CD4-positive, CD25-positive, alpha-beta regulatory T cell (primary cell): ENCODE results near the gene KMT2C. TPM values are rescaled to one million over a fixed set of nuclear protein-coding genes. Genes with fewer than 3 reads are reported as not detected.
A peak's percentile ranks its signal among the peaks of the same experiment; 100 is the strongest.

Experiments
- ATAC-seq, 2 donors: fragments of 150-1000 bp; cut with Tn5 transposase; one replicate each; pipeline ENCODE4 v1.10.0; 2021; ENCODE audit warnings: low read depth in 2 of 2, moderate number of reproducible peaks in 2 of 2, moderate library complexity in 1 of 2
- DNase-seq, 3 donors: peaks; one replicate each; pipeline versions ENCODE4 v3.0.0 to v3.0.0-alpha.2; 2012 to 2022; ENCODE audit warnings: mixed read lengths in 1 of 3
- H3K27ac ChIP-seq: one replicate; pipeline ENCODE4 v1.7.0; 2013; ENCODE audit warnings: mild to moderate bottlenecking, low read length; ENCODE audit not compliant: insufficient read depth, poor library complexity, severe bottlenecking
- H3K27me3 ChIP-seq: one replicate; pipeline ENCODE4 v1.7.0; 2013; ENCODE audit warnings: low read length; ENCODE audit not compliant: control insufficient read depth, insufficient read depth
- H3K36me3 ChIP-seq: one replicate; pipeline ENCODE4 v1.7.0; 2013; ENCODE audit warnings: mild to moderate bottlenecking, low read length, moderate library complexity; ENCODE audit not compliant: control insufficient read depth, insufficient read depth
- H3K4me1 ChIP-seq: 2 replicates; pipeline ENCODE4 v1.7.0; 2013; ENCODE audit warnings: mild to moderate bottlenecking, low read length; ENCODE audit not compliant: insufficient read depth, control insufficient read depth, poor library complexity, severe bottlenecking
- H3K4me3 ChIP-seq: one replicate; pipeline ENCODE4 v1.7.0; 2013; ENCODE audit warnings: low read depth, mild to moderate bottlenecking, low read length, moderate library complexity
- H3K9me3 ChIP-seq, 2 experiments: 1 replicate in 1 of 2; 2 replicates in 1 of 2; pipeline ENCODE4 v1.7.0; 2013; ENCODE audit warnings: low read length in 2 of 2, mild to moderate bottlenecking in 1 of 2, moderate library complexity in 1 of 2; ENCODE audit not compliant: control insufficient read depth in 2 of 2
- H3K27ac Mint-ChIP-seq, 3 donors: one replicate each; pipeline ENCODE4 v1.8.0; 2020 to 2022; ENCODE audit warnings: mild to moderate bottlenecking in 3 of 3, mixed read lengths in 3 of 3, moderate library complexity in 2 of 3
- H3K27me3 Mint-ChIP-seq: one replicate; pipeline ENCODE4 v1.8.0; 2022; ENCODE audit warnings: mild to moderate bottlenecking, mixed read lengths
- H3K36me3 Mint-ChIP-seq: one replicate; pipeline ENCODE4 v1.8.0; 2020; ENCODE audit warnings: mixed read lengths
- H3K4me1 Mint-ChIP-seq, 4 donors: one replicate each; pipeline ENCODE4 v1.8.0; 2020 to 2022; ENCODE audit warnings: mixed read lengths in 4 of 4, mild to moderate bottlenecking in 1 of 4
- H3K4me3 Mint-ChIP-seq, 4 donors: one replicate each; pipeline ENCODE4 v1.8.0; 2020 to 2022; ENCODE audit warnings: mild to moderate bottlenecking in 4 of 4, mixed read lengths in 4 of 4, moderate library complexity in 3 of 4
- H3K9me3 Mint-ChIP-seq, 7 donors: one replicate each; pipeline ENCODE4 v1.8.0; 2020 to 2022; ENCODE audit warnings: mixed read lengths in 7 of 7, mild to moderate bottlenecking in 3 of 7, moderate library complexity in 2 of 7
- polyA plus RNA-seq, 4 donors: library from polyadenylated mRNA; unstranded; fragments of 300-500 nt; fragmentation: Illumina TruSeq; gene quantifications; one replicate each; pipeline ENCODE4 v1.2.3, GENCODE V29; 2021
- total RNA-seq: library from RNA; stranded (reverse); gene quantifications from one replicate; pipeline ENCODE4 v1.2.3, GENCODE V29; 2022

KMT2C gene
- total and polyA plus RNA-seq, 5 donors from 2014 or later = 8.6 to 160 (median 9.5) TPM

DNA sequence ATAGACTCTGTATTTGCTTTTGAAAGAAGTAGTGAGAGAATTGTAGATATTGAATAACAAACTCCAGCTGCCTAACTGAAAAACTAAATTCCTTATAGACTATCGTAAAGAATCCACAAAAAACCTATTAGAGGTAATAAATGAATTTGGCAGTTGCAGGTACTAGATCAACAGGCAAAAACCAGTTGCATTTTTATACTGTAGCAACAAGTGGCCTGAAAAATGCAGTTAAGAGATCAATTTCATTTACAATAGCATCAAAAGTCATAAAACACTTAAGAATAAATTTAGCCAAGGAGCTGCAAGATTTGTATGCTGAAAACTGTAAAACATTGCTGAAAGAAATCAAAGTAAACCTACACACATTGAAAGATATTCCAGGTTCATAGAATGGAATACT, 340.0 kb downstream of the KMT2C start:
- H3K9me3 ChIP-seq = no peaks in the 10 kb centered on the region
- H3K27me3 Mint-ChIP-seq = no peaks in the 10 kb centered on the region
- peaks cover 5% of the 10 kb centered on the region for H3K36me3 ChIP-seq
- no peak for ATAC-seq
- no peaks in the 10 kb centered on the region for H3K4me1 ChIP-seq
- H3K4me1 Mint-ChIP-seq = peaks cover 0 to 24% (median 12%) of the 10 kb centered on the region in 4 donors
- H3K27me3 ChIP-seq = no peaks in the 10 kb centered on the region
- H3K27ac Mint-ChIP-seq = no peak overlapping the region
- H3K36me3 Mint-ChIP-seq = peaks cover 15% of the 10 kb centered on the region
- no peak for DNase-seq
- peaks cover 0 to under 1% (median 0%) of the 10 kb centered on the region in 7 donors for H3K9me3 Mint-ChIP-seq
- H3K27ac ChIP-seq = no peak overlapping the region
- H3K4me3 ChIP-seq = no peak overlapping the region
- no peak overlapping the region for H3K4me3 Mint-ChIP-seq

DNA sequence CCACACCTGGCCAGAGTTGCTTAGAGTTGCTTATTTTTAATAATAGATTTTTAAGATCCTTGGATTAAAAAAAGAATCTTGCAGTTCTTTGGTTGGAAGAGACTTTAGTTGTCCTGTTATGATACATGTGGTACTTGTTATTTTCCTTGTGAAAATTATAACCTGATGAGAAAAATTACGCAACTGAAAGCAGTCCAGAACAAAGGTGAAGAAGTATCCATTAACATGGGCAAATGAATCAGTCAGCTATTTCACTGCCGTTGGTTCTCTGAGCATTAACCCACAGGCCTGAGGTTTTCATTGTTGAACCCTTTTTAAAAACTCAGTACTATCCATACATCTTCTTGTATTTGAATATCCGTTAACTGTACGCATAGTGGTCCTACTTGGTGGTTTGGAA, 342.1 kb downstream of the KMT2C start:
- ATAC-seq = no peak
- Histone ChIP-seq H3K27ac (no peak overlapping the region), H3K27me3 (no peaks in the 10 kb centered on the region), H3K4me3 (no peak overlapping the region), H3K9me3 (peaks cover 5 to 7% of the 10 kb centered on the region in 2 experiments), H3K4me1 (no peaks in the 10 kb centered on the region), H3K36me3 (peaks cover 4% of the 10 kb centered on the region)
- no peaks in the 10 kb centered on the region for H3K27me3 Mint-ChIP-seq
- no peak for DNase-seq
- no peak overlapping the region for H3K4me3 Mint-ChIP-seq
- peaks cover 23% of the 10 kb centered on the region for H3K36me3 Mint-ChIP-seq
- H3K9me3 Mint-ChIP-seq = peaks cover 0 to 9% (median 2%) of the 10 kb centered on the region in 7 donors
- H3K4me1 Mint-ChIP-seq = peaks cover 0 to 23% (median 12%) of the 10 kb centered on the region in 4 donors
- H3K27ac Mint-ChIP-seq = no peak overlapping the region

DNA sequence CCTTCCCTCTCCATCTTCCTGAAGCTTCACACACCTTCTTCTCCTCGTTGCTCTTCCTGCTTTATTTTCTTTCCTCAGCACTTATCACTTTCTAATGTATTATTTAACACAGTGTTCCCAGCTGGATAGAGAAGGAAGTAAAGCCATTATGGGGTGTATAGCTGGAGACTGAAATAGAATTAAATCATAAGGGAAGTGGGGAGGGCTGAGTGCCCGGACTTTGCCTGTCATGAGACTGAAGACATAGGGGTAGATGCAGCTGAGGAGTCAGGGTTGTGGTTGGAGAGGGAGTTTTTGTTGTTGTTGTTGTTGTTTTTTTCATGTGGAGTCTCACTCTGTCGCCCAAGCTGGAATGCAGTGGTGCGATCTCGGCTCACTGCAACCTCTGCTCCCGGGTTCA, 345.1 kb downstream of the KMT2C start:
- H3K4me1 ChIP-seq = no peaks in the 10 kb centered on the region
- H3K4me3 ChIP-seq = no peak overlapping the region
- no peaks in the 10 kb centered on the region for H3K27me3 Mint-ChIP-seq
- peaks cover 4% of the 10 kb centered on the region for H3K36me3 ChIP-seq
- peak overlapping the region in 1 of 3 donors; percentile 26 for H3K27ac Mint-ChIP-seq
- H3K27ac ChIP-seq = no peak overlapping the region
- H3K4me1 Mint-ChIP-seq = peaks cover 0 to 19% (median 10%) of the 10 kb centered on the region in 4 donors
- H3K9me3 ChIP-seq = peaks cover 9 to 13% of the 10 kb centered on the region in 2 experiments
- H3K27me3 ChIP-seq = no peaks in the 10 kb centered on the region
- no peak overlapping the region for H3K4me3 Mint-ChIP-seq
- no peak for DNase-seq
- H3K9me3 Mint-ChIP-seq = peaks cover 0 to 20% (median 6%) of the 10 kb centered on the region in 7 donors
- ATAC-seq = no peak
- H3K36me3 Mint-ChIP-seq = peaks cover 36% of the 10 kb centered on the region

DNA sequence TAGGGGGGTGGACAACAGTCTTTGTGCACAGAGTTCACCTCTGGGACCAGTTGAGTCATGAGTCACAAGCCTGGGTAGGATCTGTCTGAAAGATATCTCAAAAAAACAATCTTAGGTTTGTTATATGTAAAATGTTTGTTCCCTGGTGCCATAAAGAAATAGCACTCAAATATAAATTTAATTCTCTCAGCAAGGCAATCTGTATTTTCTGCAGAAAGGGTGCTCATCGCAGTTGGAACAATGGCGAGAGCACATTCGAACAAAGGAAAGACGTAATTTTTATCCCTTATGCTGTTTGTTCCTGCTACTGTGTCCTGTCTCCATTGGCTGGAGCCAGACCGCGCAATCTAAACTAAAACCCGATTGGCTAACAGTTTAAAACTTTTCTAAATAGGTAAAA, 346.6 kb downstream of the KMT2C start:
- H3K36me3 Mint-ChIP-seq = peaks cover 38% of the 10 kb centered on the region
- peaks cover 0 to 15% (median 12%) of the 10 kb centered on the region in 4 donors for H3K4me1 Mint-ChIP-seq
- H3K4me3 Mint-ChIP-seq = no peak overlapping the region
- no peak overlapping the region for H3K27ac Mint-ChIP-seq
- H3K27me3 Mint-ChIP-seq = no peaks in the 10 kb centered on the region
- peaks cover 9 to 13% of the 10 kb centered on the region in 2 experiments for H3K9me3 ChIP-seq
- no peaks in the 10 kb centered on the region for H3K36me3 ChIP-seq
- H3K9me3 Mint-ChIP-seq = peaks cover 0 to 20% (median 6%) of the 10 kb centered on the region in 7 donors
- H3K27ac ChIP-seq = no peak overlapping the region
- DNase-seq = no peak
- H3K4me1 ChIP-seq = no peaks in the 10 kb centered on the region
- no peak overlapping the region for H3K4me3 ChIP-seq
- ATAC-seq = no peak
- no peaks in the 10 kb centered on the region for H3K27me3 ChIP-seq

DNA sequence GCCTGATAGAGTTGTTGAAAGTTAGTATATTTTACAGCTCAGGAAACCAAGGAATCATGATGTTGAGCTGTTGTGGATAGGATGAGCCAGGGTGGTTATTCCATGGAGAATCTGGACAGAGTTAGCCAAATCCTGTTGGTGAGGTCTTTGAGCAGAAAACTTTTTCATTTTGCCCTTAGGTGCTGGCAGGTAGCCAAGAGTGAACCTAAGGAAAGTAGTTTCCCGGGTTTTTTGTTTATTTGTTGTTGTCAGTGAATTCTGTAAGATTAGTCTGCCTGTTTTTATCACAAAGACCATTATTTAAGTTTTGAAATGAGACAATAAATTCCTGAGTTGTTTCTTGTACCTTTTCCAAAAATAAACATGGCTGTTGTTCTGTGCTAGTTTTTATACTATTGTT, 349.3 kb downstream of the KMT2C start:
- Histone ChIP-seq H3K9me3 (peaks cover 9 to 13% of the 10 kb centered on the region in 2 experiments), H3K27me3 (no peaks in the 10 kb centered on the region), H3K36me3 (no peaks in the 10 kb centered on the region), H3K4me1 (no peaks in the 10 kb centered on the region), H3K27ac (no peak overlapping the region), H3K4me3 (no peak overlapping the region)
- H3K36me3 Mint-ChIP-seq = peaks cover 50% of the 10 kb centered on the region
- H3K4me1 Mint-ChIP-seq = peaks cover 0 to 14% (median 9%) of the 10 kb centered on the region in 4 donors
- H3K4me3 Mint-ChIP-seq = no peak overlapping the region
- no peaks in the 10 kb centered on the region for H3K27me3 Mint-ChIP-seq
- no peak overlapping the region for H3K27ac Mint-ChIP-seq
- H3K9me3 Mint-ChIP-seq = peaks cover 0 to 20% (median 6%) of the 10 kb centered on the region in 7 donors
- no peak for ATAC-seq
- DNase-seq = no peak

DNA sequence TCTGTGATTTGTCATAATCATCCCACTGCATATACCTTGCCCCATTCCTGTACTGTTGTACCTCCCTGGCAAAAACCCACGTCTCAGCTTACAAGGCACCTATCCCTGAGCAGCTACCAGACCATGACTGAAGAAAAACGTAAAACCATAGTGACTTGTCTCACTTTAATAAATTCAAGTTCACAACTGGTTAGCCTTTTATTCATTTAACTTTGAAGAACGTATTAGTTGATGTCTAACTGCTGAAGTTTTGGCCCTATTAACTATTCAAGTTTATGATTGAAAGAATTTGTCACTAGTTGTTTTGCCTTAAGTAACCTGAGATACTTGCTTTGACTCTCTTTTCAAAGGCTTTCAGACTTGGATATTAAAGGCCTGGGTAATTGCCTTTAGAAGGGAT, 350.7 kb downstream of the KMT2C start:
- DNase-seq (no peak), ATAC-seq (no peak)
- Histone ChIP-seq H3K36me3 (no peaks in the 10 kb centered on the region), H3K4me1 (no peaks in the 10 kb centered on the region), H3K27ac (no peak overlapping the region), H3K27me3 (no peaks in the 10 kb centered on the region), H3K9me3 (peaks cover 9 to 13% of the 10 kb centered on the region in 2 experiments), H3K4me3 (no peak overlapping the region)
- no peaks in the 10 kb centered on the region for H3K27me3 Mint-ChIP-seq
- peaks cover 1 to 16% (median 9%) of the 10 kb centered on the region in 4 donors for H3K4me1 Mint-ChIP-seq
- no peak overlapping the region for H3K27ac Mint-ChIP-seq
- peaks cover 54% of the 10 kb centered on the region for H3K36me3 Mint-ChIP-seq
- H3K4me3 Mint-ChIP-seq = no peak overlapping the region
- H3K9me3 Mint-ChIP-seq = peaks cover 0 to 20% (median 5%) of the 10 kb centered on the region in 7 donors

Other genes starting within 250 kb of the KMT2C start
- gene XRCC2, start 240.1 kb upstream of the KMT2C start, total RNA-seq = 1.1 TPM
- under 1 TPM; 0.12 to 0.41 (median 0.30) TPM for gene XRCC2, start 240.1 kb upstream of the KMT2C start, polyA plus RNA-seq